ENCODE results near the gene PRR19. TPM values are rescaled to one million over a fixed set of nuclear protein-coding genes. Genes with fewer than 3 reads are reported as not detected.

PRR19 gene
- total RNA-seq, 1 experiment from 2014 or later: 0.93 TPM

GRCh38 chr19:42293540-42293939, 8.4 kb upstream of the PRR19 start:
- RAD21 ChIA-PET (ENCODE audit: low non-redundant PET in 1 of 2, low total read pairs in 2 of 2, uncharacterized antibody in 2 of 2, unreplicated experiment in 2 of 2): no interaction called here
- Histone ChIP-seq H3K9me3 (ENCODE audit: control insufficient read depth in 1 of 2, insufficient read depth in 1 of 2, low read depth in 1 of 2, low read length in 2 of 2) (no peaks in the 10 kb centered on the region), H3K9ac (ENCODE audit: low read length) (no peak overlapping the region), H3K4me2 (ENCODE audit: low read length) (no peak overlapping the region), H3K79me2 (ENCODE audit: insufficient read depth, low read length) (no peaks in the 10 kb centered on the region), H3K36me3 (ENCODE audit: control insufficient read depth in 1 of 2, insufficient read depth in 2 of 2, low read length in 2 of 2) (peaks cover 11 to 16% of the 10 kb centered on the region in 2 experiments; a peak in 3 of 4 replicates), H3K4me3 (replicated peaks in 1 of 2; ENCODE audit: low read depth in 1 of 2, low read length in 2 of 2) (no peak overlapping the region), H3K4me1 (ENCODE audit: control insufficient read depth in 1 of 2, insufficient read depth in 2 of 2, low read length in 2 of 2) (peaks cover 12 to 26% of the 10 kb centered on the region in 2 experiments; a peak in 3 of 4 replicates), H3K27ac (ENCODE audit: low read depth, low read length) (no peak overlapping the region), H3K27me3 (ENCODE audit: insufficient read depth, low read length) (no peaks in the 10 kb centered on the region), H3K9me2 (ENCODE audit: insufficient read depth) (no peaks in the 10 kb centered on the region), H2AFZ (ENCODE audit: low read depth, low read length, poor library complexity, severe bottlenecking) (no peak overlapping the region), H4K20me1 (ENCODE audit: insufficient read depth) (no peaks in the 10 kb centered on the region)
- DNase-seq (ENCODE audit: low read depth, low spot score) (no peak), ATAC-seq (no peak)
- intact Hi-C loops (cut with micrococcal nuclease): no loop called here
- BruUV-seq (replicated peaks): no TSS peak
- CTCF ChIA-PET: interaction anchor here (1.0 to 1.3 kb wide), 2 partner anchors 9 kb away, joined by 3 read pairs; partner anchors contain the start of gene PAFAH1B3
- POLR2A ChIA-PET: no interaction called here
- TF ChIP-seq SRF (IDR thresholded peaks at IDR 0.05; ENCODE audit: low read depth) (no peak), ATF3 (IDR thresholded peaks at IDR 0.05) (no peak), JUND (IDR thresholded peaks at IDR 0.05) (no peak), FOSL1 (IDR thresholded peaks at IDR 0.05; ENCODE audit: low read depth) (no peak), ZNF274 (IDR thresholded peaks at IDR 0.05; ENCODE audit: low read depth, low read length) (no peak), CTCF (IDR thresholded peaks at IDR 0.05 in 2 of 3, conservative IDR thresholded peaks at IDR 0.05 in 1 of 3; ENCODE audit: borderline replicate concordance in 1 of 3, insufficient read depth in 1 of 3, low read depth in 2 of 3, low read length in 2 of 3) (peak in 2 of 3 experiments; percentile 22 to 34; a peak in 2 of 6 replicates), ZFX (IDR thresholded peaks at IDR 0.05) (no peak), MAX (IDR thresholded peaks at IDR 0.05) (no peak), EZH2 (IDR thresholded peaks at IDR 0.05) (no peak)

Measured in HCT116 (cell line).